Duodenal mucosa (tissue), 2 donors: ENCODE measurements around the gene MAPK1.
"Not testable (repeated sequence)": the region's sequence is repeated elsewhere in the genome, so short reads cannot be mapped to it uniquely, and the experiment has no call there.

ENCODE experiments used
- H3K27ac ChIP-seq: one replicate; pipeline ENCODE4 v1.7.0; 2013; ENCODE audit warnings: low read depth, low read length
- H3K27me3 ChIP-seq, 2 donors: one replicate each; pipeline ENCODE4 v1.7.0; 2013; ENCODE audit warnings: low read length in 2 of 2, control low read depth in 1 of 2; ENCODE audit not compliant: insufficient read depth in 2 of 2, control insufficient read depth in 1 of 2
- H3K36me3 ChIP-seq, 2 donors: one replicate each; pipeline ENCODE4 v1.7.0; 2013; ENCODE audit warnings: low read length in 2 of 2, control low read depth in 1 of 2; ENCODE audit not compliant: insufficient read depth in 2 of 2, control insufficient read depth in 1 of 2
- H3K4me1 ChIP-seq, 2 donors: one replicate each; pipeline ENCODE4 v1.7.0; 2013; ENCODE audit warnings: low read length in 2 of 2, control low read depth in 1 of 2; ENCODE audit not compliant: insufficient read depth in 2 of 2, control insufficient read depth in 1 of 2
- H3K4me3 ChIP-seq, 2 donors: one replicate each; pipeline ENCODE4 v1.7.0; 2013; ENCODE audit warnings: low read length in 2 of 2, low read depth in 1 of 2
- H3K9ac ChIP-seq, 2 donors: one replicate each; pipeline ENCODE4 v1.7.0; 2013; ENCODE audit warnings: low read length in 2 of 2, low read depth in 1 of 2
- H3K9me3 ChIP-seq, 2 donors: one replicate each; pipeline ENCODE4 v1.7.0; 2013; ENCODE audit warnings: low read length in 2 of 2, control low read depth in 1 of 2; ENCODE audit not compliant: control insufficient read depth in 1 of 2

Gene MAPK1

DNA sequence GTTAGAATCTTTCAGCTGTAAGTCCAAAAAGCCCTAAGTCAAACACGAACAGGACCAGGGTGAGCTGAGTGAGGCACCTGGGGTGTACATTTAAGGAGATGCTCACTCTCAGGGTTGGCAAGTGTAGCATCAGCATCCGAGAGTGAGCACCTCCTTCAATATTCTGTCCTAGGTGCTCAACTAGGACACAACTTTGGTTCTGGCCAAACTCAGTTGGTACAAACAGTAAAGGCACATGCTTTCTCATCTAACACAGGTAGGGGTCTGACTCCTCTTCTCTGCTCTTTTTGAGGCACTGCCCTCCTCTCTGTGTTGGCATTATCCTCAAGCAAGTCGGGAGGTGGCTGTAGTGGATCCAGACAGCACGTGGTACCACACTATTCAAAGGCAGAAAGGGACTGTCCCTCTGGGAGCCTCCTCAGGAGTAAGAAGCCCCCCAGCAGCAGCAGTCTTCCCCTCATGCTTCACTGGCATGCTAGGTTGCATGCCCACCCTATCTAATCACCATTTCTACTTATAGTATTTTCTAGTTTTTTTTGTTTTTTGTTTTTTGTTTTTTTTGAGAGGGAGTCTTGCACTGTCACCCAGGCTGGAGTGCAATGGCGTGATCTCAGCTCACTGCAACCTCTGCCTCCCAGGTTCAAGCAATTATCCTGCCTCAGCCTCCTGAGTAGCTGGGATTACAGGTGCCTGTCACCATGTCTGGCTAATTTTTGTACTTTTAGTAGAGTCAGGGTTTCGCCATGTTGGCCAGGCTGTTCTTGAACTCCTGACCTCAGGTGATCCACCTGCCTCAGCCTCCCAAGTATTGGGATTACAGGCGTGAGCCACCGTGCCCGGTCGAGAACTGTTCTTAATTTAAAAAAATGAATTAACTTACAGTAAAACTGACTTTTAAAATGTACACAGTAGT lies 14.7 kb upstream of the MAPK1 start:
- H3K27me3 ChIP-seq, result no peaks in the 10 kb centered on the region
- no peaks in the 10 kb centered on the region for H3K9me3 ChIP-seq
- no peaks in the 10 kb centered on the region for H3K36me3 ChIP-seq
- no peak overlapping the region for H3K27ac ChIP-seq
- no peaks in the 10 kb centered on the region for H3K4me1 ChIP-seq
- H3K4me3 ChIP-seq, result no peak overlapping the region
- H3K9ac ChIP-seq, result no peak overlapping the region

DNA sequence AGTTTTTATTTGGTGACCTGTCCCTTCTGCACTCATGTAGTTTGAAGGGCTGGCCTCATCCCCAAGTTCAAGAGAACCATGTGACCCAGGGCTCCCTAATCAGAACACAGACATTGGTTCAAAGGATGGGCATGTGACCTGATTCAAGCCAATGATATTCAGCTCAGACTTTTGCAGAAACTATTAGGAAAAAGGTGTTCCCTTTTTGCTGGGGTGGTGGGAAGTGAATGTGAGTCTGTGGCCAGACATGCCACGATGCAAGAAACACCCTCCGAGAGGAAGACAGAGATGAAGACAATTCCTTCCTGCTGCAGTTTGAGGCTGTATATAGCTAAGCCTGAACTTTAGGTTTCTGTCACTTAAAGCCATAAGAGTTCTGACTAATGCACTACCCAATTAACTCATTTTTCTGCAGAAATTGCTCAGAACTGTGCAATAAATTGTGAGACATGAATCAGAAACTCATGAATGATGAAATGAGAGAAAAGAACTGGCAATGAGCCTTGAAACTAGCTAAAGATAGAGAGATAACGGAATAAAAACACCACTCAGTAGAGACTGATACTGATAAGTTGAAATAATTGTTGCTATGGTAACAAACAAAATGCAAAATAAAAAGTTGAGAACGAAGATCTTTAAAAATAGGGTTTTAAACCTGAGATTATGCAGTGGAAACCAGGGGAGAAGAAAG lies 9.2 kb upstream of the MAPK1 start:
- H3K27ac ChIP-seq, result no peak overlapping the region

DNA sequence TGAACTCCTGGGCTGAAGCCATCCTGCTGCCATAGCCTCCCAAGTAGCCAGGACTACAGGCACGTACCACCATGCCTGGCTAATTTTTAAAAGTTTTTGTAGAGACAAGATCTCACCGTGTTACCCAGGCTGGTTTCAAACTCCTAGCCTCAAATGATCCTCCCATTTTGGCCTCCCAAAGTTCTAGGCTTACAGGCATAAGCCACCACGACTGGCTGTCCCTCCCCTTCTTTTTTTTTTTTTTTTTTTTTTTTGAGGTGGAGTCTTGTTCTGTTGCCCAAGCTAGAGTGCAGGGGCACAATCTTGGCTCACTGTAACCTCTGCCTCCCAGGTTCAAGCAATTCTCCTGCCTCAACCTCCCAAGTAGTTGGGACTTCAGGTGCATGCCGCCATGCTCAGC lies 7.5 kb upstream of the MAPK1 start:
- H3K4me1 ChIP-seq, H3K4me3 ChIP-seq, H3K27me3 ChIP-seq, H3K9me3 ChIP-seq, H3K27ac ChIP-seq, H3K9ac ChIP-seq, H3K36me3 ChIP-seq: not testable (repeated sequence)

More for the DNA sequence above, 9.2 kb upstream of the MAPK1 start:
- no peaks in the 10 kb centered on the region for H3K36me3 ChIP-seq
- H3K4me3 ChIP-seq, result no peak overlapping the region
- no peaks in the 10 kb centered on the region for H3K9me3 ChIP-seq
- no peak overlapping the region for H3K9ac ChIP-seq
- no peaks in the 10 kb centered on the region for H3K27me3 ChIP-seq
- no peaks in the 10 kb centered on the region for H3K4me1 ChIP-seq

DNA sequence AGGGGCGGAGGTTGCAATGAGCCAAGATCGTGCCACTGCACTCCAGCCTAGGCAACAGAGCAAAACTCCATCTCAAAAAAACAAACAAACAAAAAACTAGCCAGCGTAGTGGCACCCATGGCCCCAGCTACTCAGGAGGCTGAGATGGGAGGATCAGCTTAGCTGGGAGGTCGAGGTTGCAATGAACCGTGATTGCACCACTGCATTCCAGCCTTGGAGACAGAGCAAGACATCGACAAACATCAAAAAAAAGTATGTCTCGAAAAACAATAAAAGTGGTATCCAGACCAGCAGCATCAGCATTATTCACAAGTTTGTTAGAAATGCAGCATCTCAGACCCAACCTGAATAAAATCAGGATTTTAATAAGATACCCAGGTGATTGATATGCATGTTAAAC lies 6.2 kb upstream of the MAPK1 start:
- H3K27ac ChIP-seq, result no peak overlapping the region
- H3K9ac ChIP-seq, result no peak overlapping the region
- no peaks in the 10 kb centered on the region for H3K9me3 ChIP-seq
- H3K4me3 ChIP-seq, result no peak overlapping the region
- H3K36me3 ChIP-seq, result no peaks in the 10 kb centered on the region
- no peaks in the 10 kb centered on the region for H3K27me3 ChIP-seq
- H3K4me1 ChIP-seq, result no peaks in the 10 kb centered on the region

DNA sequence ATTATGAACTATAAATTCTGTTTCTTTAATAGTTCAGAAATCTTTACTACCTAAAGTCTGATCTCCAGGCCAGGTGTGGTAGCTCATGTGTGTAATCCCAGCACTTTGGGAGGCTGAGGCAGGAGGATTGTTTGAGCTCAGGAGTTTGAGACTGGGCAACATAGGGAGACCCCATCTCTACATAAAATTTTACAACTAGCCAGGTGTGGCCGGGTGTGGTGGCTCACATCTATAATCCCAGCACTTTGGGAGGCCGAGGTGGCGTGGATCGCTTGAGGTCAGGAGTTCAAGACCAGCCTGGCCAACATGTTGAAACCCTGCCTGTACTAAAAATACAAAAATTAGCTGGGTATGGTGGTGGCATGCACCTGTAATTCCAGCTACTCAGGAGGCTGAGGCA lies 5.3 kb upstream of the MAPK1 start:
- not testable (repeated sequence) for H3K36me3 ChIP-seq, H3K27ac ChIP-seq, H3K4me3 ChIP-seq, H3K9me3 ChIP-seq, H3K4me1 ChIP-seq, H3K9ac ChIP-seq, H3K27me3 ChIP-seq

DNA sequence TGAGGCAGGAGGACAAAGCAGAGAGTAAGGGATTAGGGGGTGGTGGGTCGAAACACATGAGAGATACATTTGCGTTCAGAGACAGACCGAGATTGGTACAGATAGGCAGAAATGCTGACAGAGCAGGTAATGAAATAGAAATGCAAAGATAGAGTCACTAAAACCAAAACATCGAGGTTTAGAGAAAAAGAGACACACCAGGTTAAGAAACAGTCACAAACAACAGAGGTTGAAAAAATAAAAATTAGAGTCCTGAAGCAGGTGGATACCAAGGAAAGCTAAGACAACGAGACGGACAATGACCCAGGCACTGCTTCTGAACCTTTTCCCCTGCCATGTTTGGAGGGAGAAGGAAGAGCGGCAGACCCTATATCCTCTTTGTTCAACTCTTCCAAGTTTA lies 1.2 kb upstream of the MAPK1 start:
- H3K9me3 ChIP-seq, result no peaks in the 10 kb centered on the region
- H3K27ac ChIP-seq, result no peak overlapping the region
- H3K4me3 ChIP-seq, result no peak overlapping the region
- no peaks in the 10 kb centered on the region for H3K27me3 ChIP-seq
- peaks cover 11 to 29% of the 10 kb centered on the region in 2 donors for H3K4me1 ChIP-seq
- no peaks in the 10 kb centered on the region for H3K36me3 ChIP-seq
- no peak overlapping the region for H3K9ac ChIP-seq

DNA sequence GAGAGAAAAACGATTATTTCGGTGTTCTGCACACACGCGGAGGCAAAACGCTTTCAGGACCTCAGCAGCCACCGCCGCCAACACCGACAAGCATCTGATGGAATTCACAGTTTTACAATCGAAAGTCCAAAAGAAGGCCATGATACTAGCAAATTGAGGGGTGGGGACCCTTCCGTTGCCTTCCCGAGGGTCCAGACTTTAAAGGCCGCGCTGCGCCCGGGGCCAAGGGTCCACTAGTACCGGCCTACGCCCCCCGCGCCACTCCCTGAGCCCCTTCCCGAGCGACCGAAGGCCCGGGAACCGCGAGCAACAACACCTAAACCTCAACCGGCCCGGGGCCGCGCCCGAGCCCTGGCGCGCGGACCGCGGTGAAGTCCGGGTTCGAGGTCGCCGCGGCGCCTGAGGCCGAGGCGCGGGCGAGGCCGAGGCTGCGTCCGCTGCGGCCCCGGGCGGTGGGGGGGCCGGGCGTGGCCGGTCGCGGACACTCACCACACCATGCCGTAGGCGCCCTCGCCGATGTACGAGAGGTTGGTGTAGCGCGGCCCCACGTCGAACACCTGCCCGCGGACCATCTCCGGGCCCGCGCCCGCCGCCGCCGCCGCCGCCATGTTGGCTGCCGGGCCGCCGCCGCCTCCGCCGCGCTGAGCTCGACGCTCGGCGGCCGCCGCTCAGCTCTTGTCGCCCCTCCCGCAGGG lies 465 bp downstream of the MAPK1 start:
- peak overlapping the region; percentile 85 to 86 for H3K4me3 ChIP-seq
- peaks cover 18 to 30% of the 10 kb centered on the region in 2 donors for H3K4me1 ChIP-seq
- H3K27me3 ChIP-seq, result no peaks in the 10 kb centered on the region
- H3K36me3 ChIP-seq, result no peaks in the 10 kb centered on the region
- H3K27ac ChIP-seq, result peak overlapping the region; percentile 88
- H3K9ac ChIP-seq, result peak overlapping the region; percentile 75 to 76
- no peaks in the 10 kb centered on the region for H3K9me3 ChIP-seq

DNA sequence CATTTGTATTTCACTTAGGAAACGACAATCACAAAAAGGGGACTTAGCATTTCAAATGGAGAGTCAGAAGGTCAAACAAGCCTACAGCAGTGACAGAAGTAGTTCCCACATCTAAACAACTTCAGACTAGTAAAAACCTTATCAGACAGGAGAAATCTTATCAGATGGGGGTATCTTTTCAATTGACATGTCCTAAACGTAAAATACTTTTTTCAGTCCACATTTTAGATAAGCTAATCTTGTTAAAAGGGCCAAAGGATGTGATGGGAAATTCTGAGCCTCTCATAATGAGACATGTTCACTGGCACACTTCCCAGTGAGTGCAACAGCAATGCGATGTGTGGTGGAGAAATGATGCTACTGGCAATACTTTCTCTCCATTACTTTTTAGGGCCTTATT lies 2.4 kb downstream of the MAPK1 start:
- Histone ChIP-seq H3K9ac (peak overlapping the region in 1 of 2 donors; percentile 25), H3K27me3 (no peaks in the 10 kb centered on the region), H3K4me3 (peak overlapping the region; percentile 82 to 86), H3K27ac (no peak overlapping the region), H3K9me3 (no peaks in the 10 kb centered on the region), H3K4me1 (peaks cover 32 to 49% of the 10 kb centered on the region in 2 donors), H3K36me3 (no peaks in the 10 kb centered on the region)

DNA sequence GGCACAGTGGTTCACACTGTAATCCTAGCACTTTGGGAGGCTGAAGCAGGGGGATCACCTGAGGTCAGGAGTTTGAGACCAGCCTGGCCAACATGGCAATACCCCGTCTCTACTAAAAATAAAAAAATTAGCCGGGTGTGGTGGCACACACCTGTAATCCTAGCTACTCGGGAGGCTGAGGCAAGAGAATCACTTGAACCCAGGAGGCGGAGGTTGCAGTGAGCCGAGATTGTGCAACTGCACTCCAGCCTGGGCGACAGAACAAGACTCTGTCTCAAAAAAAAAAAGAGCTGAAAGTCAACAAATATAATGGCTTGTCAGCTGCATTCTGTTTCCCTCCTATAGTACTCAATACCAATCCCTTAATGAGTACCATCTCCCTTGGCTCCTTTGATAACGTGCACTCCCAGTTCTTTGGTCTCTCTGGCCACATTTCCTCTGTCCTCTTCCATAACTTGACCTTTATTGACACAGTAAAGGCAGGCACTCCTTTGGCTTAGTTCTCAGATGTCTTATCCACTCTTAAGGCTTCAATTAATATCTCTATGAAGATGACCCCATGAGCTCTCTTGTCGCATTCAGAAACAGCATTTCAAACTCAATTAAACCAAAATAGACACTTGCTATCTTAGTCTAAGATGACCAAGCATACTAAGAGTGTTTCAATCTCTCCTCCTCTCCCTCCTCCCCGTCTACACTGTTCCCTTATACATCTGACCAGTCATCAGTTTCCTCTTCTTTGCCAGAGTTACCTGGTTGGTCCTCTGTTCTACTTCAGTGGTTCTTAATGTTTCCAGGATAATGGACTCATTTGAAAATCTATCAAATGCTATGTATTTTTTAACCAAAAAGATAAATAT lies 4.8 kb downstream of the MAPK1 start:
- H3K36me3 ChIP-seq, result no peaks in the 10 kb centered on the region
- no peaks in the 10 kb centered on the region for H3K27me3 ChIP-seq
- H3K4me3 ChIP-seq, result no peak overlapping the region
- no peaks in the 10 kb centered on the region for H3K9me3 ChIP-seq
- no peak overlapping the region for H3K27ac ChIP-seq
- peaks cover 48 to 57% of the 10 kb centered on the region in 2 donors for H3K4me1 ChIP-seq
- H3K9ac ChIP-seq, result no peak overlapping the region
